H1 (cell line): ENCODE measurements around the gene SGCE. TPM values are rescaled to one million over a fixed set of nuclear protein-coding genes. Genes with fewer than 3 reads are reported as not detected.

Source experiments
- ATF3 ChIP-seq: IDR thresholded peaks from 2 replicates; pipeline ENCODE4 v1.6.1; 2011; ENCODE audit warnings: low read depth, mild to moderate bottlenecking, low read length; ENCODE audit not compliant: insufficient read depth
- CBX5 ChIP-seq: fragments of 300-800, 300-1000 bp; sonication (generic); IDR thresholded peaks from 2 replicates; pipeline ENCODE4 v1.7.1; 2016; ENCODE audit warnings: antibody characterized with exemption, low read length, low read depth
- KDM5A ChIP-seq: fragments of 200-600 bp; IDR thresholded peaks from 2 replicates; pipeline ENCODE4 v1.7.1; 2012; ENCODE audit warnings: mild to moderate bottlenecking, low read length, inconsistent platforms, mixed read lengths
- RBBP5 ChIP-seq: IDR thresholded peaks from 2 replicates; pipeline ENCODE4 v1.7.1; 2012; ENCODE audit warnings: low read depth, mild to moderate bottlenecking, inconsistent platforms, low read length, moderate library complexity, borderline replicate concordance
- TAF7 ChIP-seq: optimal IDR thresholded peaks from 2 replicates; pipeline ENCODE3; 2011; ENCODE audit warnings: low read depth, mild to moderate bottlenecking, inconsistent platforms, low read length, moderate library complexity, borderline replicate concordance
- polyA plus RNA-seq, 7 experiments: library from polyadenylated mRNA; depleted of rRNA in 3 of 7; stranded (reverse) in 5 of 7; unstranded in 2 of 7; fragments of >200 nt in 5 of 7; fragments of 200-250 nt in 2 of 7; gene quantifications; 1 replicate in 5 of 7; 2 replicates in 1 of 7; 4 replicates in 1 of 7; pipeline versions ENCODE4 v1.2.1 to v1.2.3, GENCODE V29; 2011 to 2013; ENCODE audit warnings: missing spikeins in 2 of 7, mixed read lengths in 2 of 7
- total RNA-seq: library from RNA; stranded (reverse); fragmentation: NEBNext Ultra II Directional; extraction: Animal tissue kit (Norgen Biotek cat#: 25700); gene quantifications from 2 replicates; pipeline ENCODE4 v1.2.1, GENCODE V29; 2021

The SGCE gene
- total and polyA plus RNA-seq, 2 of the 8 experiments (the other 6 are each of a cell fraction or from before 2014, with no cell fraction given): 12.8 to 25.0 TPM

- TF ChIP-seq KDM5A: no peak
- no peak for TF ChIP-seq ATF3
- TF ChIP-seq CBX5: no peak
- no peak for TF ChIP-seq RBBP5
- TF ChIP-seq TAF7: no peak
Observed at GRCh38 chr7:94562525-94562924, 93.4 kb downstream of the SGCE start (continued).
